GM19043 (cell line): ENCODE data around the gene PCF11.
"Not testable (repeated sequence)": the region's sequence is repeated elsewhere in the genome, so short reads cannot be mapped to it uniquely, and the experiment has no call there.

Experiments
- ATAC-seq: cut with Tn5 transposase; IDR thresholded peaks from one replicate; pipeline ENCODE4 v1.9.1; 2021; ENCODE audit warnings: low read depth; ENCODE audit not compliant: unreplicated experiment

Gene PCF11, protein sequence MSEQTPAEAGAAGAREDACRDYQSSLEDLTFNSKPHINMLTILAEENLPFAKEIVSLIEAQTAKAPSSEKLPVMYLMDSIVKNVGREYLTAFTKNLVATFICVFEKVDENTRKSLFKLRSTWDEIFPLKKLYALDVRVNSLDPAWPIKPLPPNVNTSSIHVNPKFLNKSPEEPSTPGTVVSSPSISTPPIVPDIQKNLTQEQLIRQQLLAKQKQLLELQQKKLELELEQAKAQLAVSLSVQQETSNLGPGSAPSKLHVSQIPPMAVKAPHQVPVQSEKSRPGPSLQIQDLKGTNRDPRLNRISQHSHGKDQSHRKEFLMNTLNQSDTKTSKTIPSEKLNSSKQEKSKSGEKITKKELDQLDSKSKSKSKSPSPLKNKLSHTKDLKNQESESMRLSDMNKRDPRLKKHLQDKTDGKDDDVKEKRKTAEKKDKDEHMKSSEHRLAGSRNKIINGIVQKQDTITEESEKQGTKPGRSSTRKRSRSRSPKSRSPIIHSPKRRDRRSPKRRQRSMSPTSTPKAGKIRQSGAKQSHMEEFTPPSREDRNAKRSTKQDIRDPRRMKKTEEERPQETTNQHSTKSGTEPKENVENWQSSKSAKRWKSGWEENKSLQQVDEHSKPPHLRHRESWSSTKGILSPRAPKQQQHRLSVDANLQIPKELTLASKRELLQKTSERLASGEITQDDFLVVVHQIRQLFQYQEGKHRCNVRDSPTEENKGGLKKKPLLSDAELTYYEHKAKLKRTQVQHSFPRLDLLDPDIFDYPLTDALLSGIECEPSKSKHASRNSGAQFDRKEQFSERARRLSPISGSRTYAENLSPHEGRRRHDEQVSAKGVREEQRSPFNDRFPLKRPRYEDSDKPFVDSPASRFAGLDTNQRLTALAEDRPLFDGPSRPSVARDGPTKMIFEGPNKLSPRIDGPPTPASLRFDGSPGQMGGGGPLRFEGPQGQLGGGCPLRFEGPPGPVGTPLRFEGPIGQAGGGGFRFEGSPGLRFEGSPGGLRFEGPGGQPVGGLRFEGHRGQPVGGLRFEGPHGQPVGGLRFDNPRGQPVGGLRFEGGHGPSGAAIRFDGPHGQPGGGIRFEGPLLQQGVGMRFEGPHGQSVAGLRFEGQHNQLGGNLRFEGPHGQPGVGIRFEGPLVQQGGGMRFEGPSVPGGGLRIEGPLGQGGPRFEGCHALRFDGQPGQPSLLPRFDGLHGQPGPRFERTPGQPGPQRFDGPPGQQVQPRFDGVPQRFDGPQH (N-terminal part only)

DNA sequence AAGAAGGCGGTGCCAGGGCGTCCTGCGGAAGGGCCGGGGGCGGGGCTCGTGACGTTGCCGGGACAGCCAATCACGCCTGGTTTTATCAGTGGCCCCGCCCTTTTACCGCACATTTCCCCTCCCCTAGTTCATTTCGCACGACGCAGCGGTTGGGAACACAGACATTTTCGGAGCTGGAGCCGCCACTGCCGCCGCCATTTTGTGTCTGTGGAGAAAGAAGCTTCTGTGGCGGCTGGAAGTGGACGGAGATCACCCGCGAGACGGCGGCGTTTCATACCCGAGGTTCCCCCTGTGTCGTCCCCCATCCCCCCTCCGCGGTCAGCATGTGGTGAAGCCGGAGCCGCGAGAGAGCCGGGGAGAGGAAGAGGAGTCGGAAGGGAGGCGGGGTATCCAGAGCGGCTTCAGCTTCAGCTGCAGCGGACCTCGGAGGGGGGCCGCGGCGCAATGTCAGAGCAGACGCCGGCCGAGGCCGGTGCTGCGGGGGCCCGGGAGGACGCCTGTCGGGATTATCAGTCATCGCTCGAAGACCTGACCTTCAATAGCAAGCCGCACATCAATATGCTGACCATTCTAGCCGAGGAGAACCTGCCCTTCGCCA is at the start of gene PCF11:
Gene PCF11, plus strand, starts transcription at position 136 of the 598 bp plus-strand sequence. Its CDS starts 309 bp downstream, at position 445.
- ATAC-seq = no peak

- ATAC-seq = no peak
These were observed 44.0 kb upstream of the PCF11 start for GRCh38 chr11:83112886-83113285.

DNA sequence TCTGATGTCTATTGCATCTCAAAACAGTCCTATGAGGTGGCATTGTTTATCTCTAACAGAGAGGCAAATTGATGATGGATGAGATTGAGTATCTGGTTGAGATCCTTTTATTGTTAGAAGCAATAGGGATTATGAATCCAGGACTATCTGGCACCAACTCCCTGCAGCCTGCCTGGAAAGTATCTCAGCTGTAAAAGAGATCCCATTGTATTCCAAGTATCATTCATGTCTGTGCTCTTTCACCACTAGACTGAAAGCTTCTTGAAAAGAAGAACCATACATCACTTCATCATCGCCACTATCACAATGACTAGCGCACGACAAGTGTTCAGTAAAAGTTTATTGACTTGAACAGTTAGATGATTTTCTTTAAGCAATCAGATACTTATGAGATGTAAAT is 41.9 kb upstream of the PCF11 start:
- no peak for ATAC-seq

GRCh38 chr11:83115551-83115950 is 41.4 kb upstream of the PCF11 start:
- ATAC-seq = no peak

- no peak for ATAC-seq
These were observed 40.8 kb upstream of the PCF11 start for GRCh38 chr11:83116015-83116641.

DNA sequence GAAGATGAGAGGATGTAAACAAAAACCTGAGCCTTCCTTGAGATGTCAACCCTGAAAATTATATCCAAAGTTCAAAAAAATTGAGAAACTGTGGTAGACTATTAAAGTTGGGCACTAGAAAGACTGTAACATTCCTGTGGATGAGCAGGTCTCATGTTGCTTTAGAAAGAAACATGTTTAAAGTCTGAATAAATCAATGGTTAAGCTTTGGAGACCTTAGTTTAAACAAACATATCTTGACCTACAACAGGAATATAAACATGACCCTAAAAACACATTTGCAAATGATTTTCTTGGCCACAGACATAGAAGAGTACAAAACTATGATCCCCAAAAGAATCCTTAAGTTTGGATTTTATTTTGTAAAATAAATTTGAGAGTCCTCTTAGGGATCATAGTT is 38.1 kb upstream of the PCF11 start:
- ATAC-seq = no peak

GRCh38 chr11:83119216-83119615 is 37.7 kb upstream of the PCF11 start:
- ATAC-seq = no peak

DNA sequence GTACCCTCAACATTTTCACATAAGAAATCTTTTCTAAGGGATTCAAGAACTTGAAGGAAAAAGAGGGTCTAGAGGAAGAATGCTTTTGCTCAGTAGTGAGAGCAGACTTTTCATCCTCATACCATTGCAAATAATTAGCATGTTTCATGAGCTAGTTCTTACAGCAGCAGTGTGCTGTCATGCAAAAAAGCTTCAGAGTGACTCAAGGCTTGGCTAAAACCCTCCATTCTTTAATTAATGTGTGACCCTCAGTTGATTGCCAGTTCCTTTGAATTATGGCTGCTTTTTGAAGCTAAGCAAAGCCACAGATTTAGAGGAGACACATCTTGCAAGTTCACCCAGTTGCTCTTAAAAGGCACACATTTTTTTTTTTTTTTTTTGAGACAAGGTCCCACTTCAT is 36.6 kb upstream of the PCF11 start:
- ATAC-seq = no peak

DNA sequence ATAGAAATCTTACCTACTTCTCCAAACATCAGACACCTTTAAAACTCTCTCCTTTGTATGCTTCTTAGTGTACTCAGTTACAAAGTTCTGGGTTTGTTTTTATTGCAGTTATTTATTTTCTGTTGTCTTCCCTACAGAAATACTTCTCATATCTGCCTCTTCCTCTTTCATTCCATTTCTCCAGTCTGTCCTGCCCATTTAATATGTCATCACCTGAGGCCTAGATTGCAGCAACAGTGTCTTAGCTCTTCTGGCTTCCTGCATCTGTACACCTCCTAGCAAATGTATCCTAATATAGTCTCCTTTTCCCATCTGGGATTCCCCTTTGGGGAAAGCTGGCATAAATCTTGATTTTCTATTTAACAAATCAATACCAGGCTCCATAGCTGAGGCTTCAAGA is 34.9 kb upstream of the PCF11 start:
- ATAC-seq = no peak

DNA sequence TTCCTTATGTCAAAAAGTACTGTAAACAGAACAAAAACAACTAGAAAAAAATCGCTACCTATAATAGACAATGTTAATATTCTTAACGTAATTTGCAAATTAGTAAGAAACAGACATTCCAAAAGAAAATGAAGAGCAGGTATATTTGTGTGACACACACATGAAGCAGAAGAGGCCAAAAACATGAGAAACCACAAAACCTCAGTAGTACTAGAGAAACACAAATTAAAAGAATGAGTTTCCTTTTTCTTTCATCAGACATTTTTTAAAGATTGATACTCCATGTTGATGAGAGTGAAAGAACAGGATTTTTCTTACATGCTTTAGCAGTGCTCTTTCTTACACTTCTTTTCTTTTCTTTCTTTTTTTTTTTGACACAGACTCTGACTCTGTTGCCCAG is 34.2 kb upstream of the PCF11 start:
- no peak for ATAC-seq

GRCh38 chr11:83124636-83125424 is 32.1 kb upstream of the PCF11 start:
- no peak for ATAC-seq

- ATAC-seq = no peak
These were observed 31.4 kb upstream of the PCF11 start for GRCh38 chr11:83125577-83125976.

DNA sequence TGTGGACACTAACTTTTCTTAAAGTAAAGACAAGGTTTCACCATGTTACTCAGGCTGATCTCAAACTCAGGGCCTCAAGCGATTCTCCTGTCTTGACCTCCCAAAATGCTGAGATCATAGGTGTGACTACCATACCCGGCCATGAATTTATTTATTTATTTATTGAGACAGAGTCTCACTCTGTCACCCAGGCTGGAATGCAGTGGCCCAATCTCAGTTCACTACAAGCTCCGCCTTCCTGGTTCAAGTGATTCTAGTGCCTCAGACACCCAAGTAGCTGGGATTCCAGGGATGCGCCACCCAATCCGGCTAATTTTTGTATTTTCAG is 29.7 kb upstream of the PCF11 start:
- ATAC-seq = peak; percentile 13

- ATAC-seq = no peak
These were observed 24.7 kb upstream of the PCF11 start for GRCh38 chr11:83132191-83132590.

GRCh38 chr11:83133266-83133665 is 23.7 kb upstream of the PCF11 start:
- ATAC-seq = not testable (repeated sequence)

DNA sequence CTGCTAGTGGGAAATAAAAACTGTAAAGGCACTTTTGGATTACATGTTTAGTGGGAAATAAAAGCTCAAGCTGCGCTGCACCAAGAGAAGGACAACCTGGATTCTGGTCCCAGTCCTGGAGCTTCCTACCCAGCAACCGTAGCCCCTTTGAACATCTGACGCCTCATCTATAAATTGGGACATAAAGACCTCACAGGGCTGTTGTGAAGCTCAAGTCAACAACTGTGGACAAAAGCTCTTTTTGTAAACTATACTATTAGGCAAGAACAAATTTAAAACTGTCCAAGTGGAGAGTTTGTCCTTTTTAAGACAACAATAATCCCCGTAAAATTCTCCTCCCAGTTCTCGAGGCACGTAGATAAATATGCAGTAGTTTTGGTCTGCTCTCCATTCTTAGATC is 17.6 kb upstream of the PCF11 start:
- no peak for ATAC-seq

GRCh38 chr11:83140691-83141455 is 16.1 kb upstream of the PCF11 start:
- ATAC-seq = peak; percentile 97

DNA sequence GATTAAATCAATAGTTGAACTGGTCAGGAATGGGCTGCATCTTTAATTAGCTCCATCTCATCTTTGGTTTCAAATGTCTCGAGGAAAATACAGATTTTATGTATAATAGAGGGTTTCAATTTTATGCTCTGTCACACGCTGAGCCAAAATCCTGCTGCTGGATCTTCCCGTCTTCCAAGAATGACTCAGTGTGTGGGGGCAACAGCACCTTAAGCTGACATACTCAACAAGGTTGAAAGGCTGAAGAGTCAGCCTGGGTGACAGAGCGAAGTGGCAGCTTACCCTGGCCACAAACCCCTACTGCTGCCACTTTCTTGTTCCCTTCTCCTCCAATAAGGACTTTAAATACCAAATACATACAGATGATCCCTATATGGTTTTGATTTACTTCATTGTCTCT is 9.0 kb upstream of the PCF11 start:
- ATAC-seq = no peak

DNA sequence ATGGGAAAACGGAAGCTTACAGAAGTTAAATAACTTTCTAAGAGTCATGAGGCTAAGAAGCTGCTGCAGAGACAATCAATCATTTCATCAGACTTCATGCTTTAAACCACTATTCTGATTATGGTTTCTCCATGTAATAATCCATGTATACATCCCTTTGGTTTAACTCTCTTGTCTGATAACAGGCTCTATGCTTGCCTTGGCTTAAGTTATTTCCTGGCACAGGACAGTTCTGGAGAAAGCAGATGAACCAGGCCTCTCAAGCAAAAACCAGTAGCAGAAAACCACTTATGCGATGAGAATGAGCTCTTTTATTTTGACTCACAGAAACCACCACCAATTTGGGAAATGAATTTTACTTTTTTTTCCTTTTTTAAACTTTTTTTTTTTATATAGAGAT is 6.5 kb upstream of the PCF11 start:
- no peak for ATAC-seq
